GM18861 (cell line): Measurements from ENCODE around the gene MED17.
"Not testable (repeated sequence)": the region's sequence is repeated elsewhere in the genome, so short reads cannot be mapped to it uniquely, and the experiment has no call there.

ENCODE experiments used
- ATAC-seq: cut with Tn5 transposase; IDR thresholded peaks from one replicate; pipeline ENCODE4 v1.9.1; 2021; ENCODE audit not compliant: unreplicated experiment

Gene MED17

GRCh38 chr11:93757301-93757700 lies 26.8 kb upstream of the MED17 start:
- ATAC-seq: no peak

GRCh38 chr11:93757924-93758865 lies 25.9 kb upstream of the MED17 start:
- no peak for ATAC-seq

GRCh38 chr11:93759123-93759522 lies 25.0 kb upstream of the MED17 start:
- not testable (repeated sequence) for ATAC-seq

DNA sequence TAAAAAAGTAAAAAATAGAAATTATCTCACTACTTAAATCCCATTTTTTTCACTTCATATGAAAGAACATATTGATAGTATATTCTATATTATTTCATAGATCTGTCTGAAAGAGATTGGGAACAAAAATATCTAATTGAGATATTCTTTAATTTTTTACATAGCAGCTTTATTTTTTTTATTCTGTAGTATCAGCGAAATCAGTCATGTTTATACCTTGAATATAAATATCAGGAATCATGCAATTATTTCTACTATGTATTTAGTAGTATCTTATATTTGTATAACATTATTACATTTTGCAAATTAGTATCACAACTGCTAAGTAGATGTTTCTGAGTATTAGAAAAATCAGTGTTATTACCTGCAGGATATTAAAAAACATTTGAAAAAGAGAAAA lies 22.2 kb upstream of the MED17 start:
- no peak for ATAC-seq

DNA sequence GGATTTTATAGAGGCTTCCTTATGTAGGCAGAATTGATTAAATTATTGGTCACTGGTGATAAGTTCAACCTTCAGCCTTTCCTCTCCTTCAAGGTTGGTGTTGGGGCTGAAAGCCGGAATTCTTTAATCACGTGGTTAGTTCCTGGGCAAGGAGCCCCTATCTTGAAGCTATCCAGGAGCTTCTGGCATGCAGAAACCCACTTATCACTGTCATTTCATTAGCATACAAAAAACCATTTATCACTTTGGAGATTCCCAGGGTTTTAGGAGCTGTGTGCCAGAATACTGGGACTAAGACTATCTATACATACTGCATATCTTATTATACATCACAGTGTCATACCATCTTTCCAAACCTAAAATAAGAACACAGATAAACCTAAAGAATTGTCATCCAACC lies 18.5 kb upstream of the MED17 start:
- ATAC-seq: no peak

DNA sequence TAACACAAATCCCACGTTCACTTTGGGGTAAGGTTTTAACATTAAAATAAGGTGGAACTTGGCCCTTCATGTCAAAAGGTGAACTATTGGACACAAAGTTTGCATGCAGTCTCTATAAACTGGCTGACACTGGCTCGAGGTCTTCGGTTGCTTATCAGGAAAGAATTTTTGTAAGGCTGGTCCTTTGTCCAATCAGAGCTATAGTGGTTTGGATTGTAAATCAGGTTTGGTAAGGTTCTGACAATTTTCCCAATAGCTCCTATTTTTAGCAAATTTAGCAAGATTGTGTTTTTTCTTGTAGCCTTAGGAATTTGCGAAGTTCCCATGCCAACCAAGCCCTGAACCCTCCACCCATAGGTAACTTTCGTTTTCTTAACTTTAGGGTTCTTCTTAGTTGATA lies 17.6 kb upstream of the MED17 start:
- ATAC-seq: no peak

GRCh38 chr11:93767018-93767417 lies 17.1 kb upstream of the MED17 start:
- ATAC-seq: no peak

GRCh38 chr11:93770160-93770559 lies 13.9 kb upstream of the MED17 start:
- no peak for ATAC-seq

- no peak for ATAC-seq
Measured at GRCh38 chr11:93772123-93772522, 12.0 kb upstream of the MED17 start.

DNA sequence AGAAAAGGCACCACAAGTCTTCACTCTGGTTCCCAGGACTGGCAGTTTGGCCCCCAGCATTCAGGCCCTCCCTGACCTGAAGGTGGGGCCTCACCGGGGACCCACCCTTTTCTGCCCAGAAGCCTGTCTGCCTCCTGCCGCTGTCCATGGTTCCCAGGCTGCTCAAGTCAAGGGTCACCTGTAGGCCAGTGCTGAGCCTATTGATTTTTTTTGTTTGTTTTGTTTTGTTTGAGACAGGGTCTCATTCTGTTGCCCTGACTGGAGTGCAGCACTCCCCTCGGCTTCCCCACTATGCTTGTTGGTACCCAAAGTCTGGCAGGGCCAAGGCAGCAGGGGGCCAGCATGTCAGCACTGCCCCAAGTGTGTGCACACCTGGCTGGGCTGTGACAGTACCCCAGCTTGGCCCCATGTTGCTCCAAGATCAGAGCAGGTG lies 11.0 kb upstream of the MED17 start:
- ATAC-seq: no peak

GRCh38 chr11:93773601-93774200 lies 10.4 kb upstream of the MED17 start:
- ATAC-seq: no peak

DNA sequence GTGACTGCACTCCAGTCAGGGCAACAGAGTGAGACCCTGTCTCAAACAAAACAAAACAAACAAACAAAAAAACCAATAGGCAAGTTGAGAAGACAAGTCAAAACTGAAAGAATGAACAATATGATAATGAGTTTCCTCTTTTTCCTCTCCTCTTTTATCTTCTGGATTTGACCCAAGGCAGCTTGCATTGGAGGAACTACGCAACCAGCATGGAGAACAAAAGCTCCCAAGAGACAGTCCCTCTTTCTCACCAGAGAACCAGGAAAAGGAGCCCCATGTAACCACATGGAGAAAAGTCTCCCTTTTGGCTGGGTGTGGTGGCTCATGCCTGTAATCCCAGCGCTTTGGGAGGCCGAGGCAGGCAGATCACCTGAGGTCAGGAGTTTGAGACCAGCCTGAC lies 9.5 kb upstream of the MED17 start:
- not testable (repeated sequence) for ATAC-seq

DNA sequence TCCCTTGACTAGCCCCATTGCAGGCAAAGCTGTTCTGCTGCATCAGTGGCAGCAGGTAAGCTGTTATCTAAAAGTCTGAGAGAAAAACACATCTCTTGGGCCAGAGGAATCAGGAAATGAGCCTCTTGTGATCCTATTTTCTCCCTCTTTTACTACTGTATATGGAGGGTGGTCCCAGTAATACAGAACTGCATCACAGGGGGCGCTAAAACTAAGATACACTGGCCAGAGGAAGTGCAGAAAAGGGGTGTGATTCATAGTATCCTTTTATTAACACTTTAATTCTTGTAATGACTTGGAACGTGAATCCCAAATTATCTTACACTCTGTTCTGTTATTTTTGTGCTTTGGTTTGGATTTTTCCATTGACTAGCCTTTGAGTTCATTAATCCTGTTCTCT lies 8.8 kb upstream of the MED17 start:
- ATAC-seq: no peak

- no peak for ATAC-seq
Measured at GRCh38 chr11:93783362-93783761, 720 bp upstream of the MED17 start.

GRCh38 chr11:93783765-93784144 lies 327 bp upstream of the MED17 start:
- peak; percentile 28 for ATAC-seq

GRCh38 chr11:93784935-93785360 lies 866 bp downstream of the MED17 start:
- peak; percentile 23 for ATAC-seq

GRCh38 chr11:93791493-93791892 lies 7.4 kb downstream of the MED17 start:
- no peak for ATAC-seq

DNA sequence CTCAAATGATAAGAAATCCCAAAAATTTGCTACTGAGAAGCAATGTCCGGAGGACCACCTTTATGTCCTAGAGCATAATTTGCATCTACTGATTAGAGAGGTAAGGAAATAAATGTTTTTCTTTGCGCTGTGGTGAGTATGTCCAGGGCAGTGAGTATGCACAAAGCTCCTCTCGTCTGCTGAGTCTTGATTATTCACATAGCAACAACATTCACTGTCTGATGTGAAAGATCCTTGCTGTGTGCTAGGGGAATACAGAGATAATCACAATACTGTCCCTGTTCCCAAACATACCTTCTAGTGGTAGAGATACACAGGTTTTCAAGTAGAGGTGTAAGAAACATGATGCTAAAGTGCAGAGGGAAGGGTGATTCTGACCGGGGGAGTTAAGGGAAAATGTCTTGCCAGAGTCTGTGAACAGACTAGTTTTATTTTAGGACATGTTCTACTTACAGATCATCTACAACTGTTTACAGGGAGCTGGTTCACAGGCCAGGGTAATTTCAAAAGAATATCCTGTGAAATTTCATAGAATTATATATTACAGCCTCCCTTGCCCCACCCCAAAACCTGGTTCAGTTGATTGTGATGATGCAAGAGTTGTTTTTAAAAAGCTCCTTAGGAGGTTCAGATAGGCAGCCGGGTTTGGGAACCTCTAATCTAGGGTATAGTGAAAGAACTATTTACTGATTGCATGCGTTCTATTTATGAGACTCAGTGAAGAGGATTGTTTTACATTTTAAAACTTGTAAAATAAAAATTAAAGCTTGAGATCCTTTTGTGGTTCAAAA lies 12.6 kb downstream of the MED17 start:
- ATAC-seq: no peak

DNA sequence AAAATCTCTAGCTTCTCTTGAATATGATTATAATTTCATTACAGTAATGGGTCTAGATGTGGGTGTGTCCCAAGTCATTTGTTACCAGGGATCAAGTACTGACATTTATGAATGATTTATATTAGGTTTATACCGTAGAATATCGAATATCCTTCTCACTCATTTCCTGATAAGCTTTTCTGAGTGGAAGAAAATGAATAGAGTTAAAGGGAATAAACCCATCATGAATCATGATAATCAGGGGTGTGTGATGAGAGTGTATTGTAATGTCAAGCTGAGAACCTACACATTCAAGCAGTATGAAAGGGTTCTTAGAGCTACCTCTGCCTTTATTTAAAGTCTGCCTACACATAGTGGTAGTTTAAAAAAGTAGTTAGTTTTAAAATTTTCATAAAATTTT lies 17.3 kb downstream of the MED17 start:
- ATAC-seq: no peak

DNA sequence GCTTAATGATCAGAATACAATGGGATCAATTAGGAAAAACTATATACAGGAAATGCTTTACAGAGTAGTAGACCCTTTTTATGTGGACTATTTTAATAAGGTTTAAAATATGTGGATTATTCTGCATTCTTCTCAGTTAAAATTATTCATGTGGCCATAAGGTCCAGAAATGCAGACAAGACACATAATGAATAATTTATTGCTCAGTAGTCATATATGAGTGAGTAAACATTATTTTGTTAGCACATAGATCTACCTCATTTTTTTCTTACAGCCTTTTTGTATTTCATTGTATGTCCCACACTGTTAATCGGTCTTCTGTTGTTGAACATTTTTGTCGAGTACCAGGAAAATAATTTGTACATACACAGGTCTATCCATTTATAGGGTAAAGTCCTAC lies 20.8 kb downstream of the MED17 start:
- ATAC-seq: no peak

GRCh38 chr11:93807980-93808379 lies 23.9 kb downstream of the MED17 start:
- no peak for ATAC-seq

- ATAC-seq: no peak
Measured at GRCh38 chr11:93813974-93814373, 29.9 kb downstream of the MED17 start.
